Measurements from ENCODE around the gene NEO1.
"Not testable (repeated sequence)": the region's sequence is repeated elsewhere in the genome, so short reads cannot be mapped to it uniquely, and the experiment has no call there.

The NEO1 gene

GRCh38 chr15:73275862-73276261 is 223.6 kb downstream of the NEO1 start:
- DNase-seq: no peak

GRCh38 chr15:73282567-73283365 is 230.5 kb downstream of the NEO1 start:
- DNase-seq: no peak

- no peak for DNase-seq
Measured at GRCh38 chr15:73283366-73283962, 231.2 kb downstream of the NEO1 start.

GRCh38 chr15:73284090-73284716 is 231.9 kb downstream of the NEO1 start:
- peak; percentile 12 for DNase-seq

- no peak for DNase-seq
Measured at GRCh38 chr15:73286311-73286710, 234.0 kb downstream of the NEO1 start.

GRCh38 chr15:73287019-73287418 is 234.8 kb downstream of the NEO1 start:
- DNase-seq: no peak

- no peak for DNase-seq
Measured at GRCh38 chr15:73291441-73291840, 239.2 kb downstream of the NEO1 start.

GRCh38 chr15:73293773-73294172 is 241.5 kb downstream of the NEO1 start:
- DNase-seq: no peak

- no peak for DNase-seq
Measured at GRCh38 chr15:73295630-73296286, 243.5 kb downstream of the NEO1 start.

- no peak for DNase-seq
Measured at GRCh38 chr15:73296609-73297353, 244.5 kb downstream of the NEO1 start.

- no peak for DNase-seq
Measured at GRCh38 chr15:73298522-73299245, 246.4 kb downstream of the NEO1 start.

- DNase-seq: not testable (repeated sequence)
Measured at GRCh38 chr15:73300286-73300685, 248.0 kb downstream of the NEO1 start.

- no peak for DNase-seq
Measured at GRCh38 chr15:73303636-73304035, 251.4 kb downstream of the NEO1 start.

GRCh38 chr15:73305331-73306211 is 253.3 kb downstream of the NEO1 start:
- DNase-seq: peak; percentile 32

GRCh38 chr15:73308305-73308704 is 256.0 kb downstream of the NEO1 start:
- no peak for DNase-seq

GRCh38 chr15:73313861-73314260 is 261.6 kb downstream of the NEO1 start:
- no peak for DNase-seq

GRCh38 chr15:73317651-73318462 is 265.6 kb downstream of the NEO1 start:
- no peak for DNase-seq

GRCh38 chr15:73318463-73319351 is 266.4 kb downstream of the NEO1 start:
- DNase-seq: no peak

Measured in CD4-positive, alpha-beta T cell treated with Interleukin-21 for 1 hour (primary cell).